ENCODE measurements around the gene POLH.
"Not testable (repeated sequence)": the region's sequence is repeated elsewhere in the genome, so short reads cannot be mapped to it uniquely, and the experiment has no call there.

GRCh38 chr6:43662948-43663347, 87.0 kb downstream of the POLH start:
- not testable (repeated sequence) for TF ChIP-seq CTCF, POLR2A (IDR thresholded peaks at IDR 0.05)
